Measurements from ENCODE around the gene IL1RAPL1.
A peak's percentile ranks its signal among the peaks of the same experiment; 100 is the strongest.

IL1RAPL1 gene

DNA sequence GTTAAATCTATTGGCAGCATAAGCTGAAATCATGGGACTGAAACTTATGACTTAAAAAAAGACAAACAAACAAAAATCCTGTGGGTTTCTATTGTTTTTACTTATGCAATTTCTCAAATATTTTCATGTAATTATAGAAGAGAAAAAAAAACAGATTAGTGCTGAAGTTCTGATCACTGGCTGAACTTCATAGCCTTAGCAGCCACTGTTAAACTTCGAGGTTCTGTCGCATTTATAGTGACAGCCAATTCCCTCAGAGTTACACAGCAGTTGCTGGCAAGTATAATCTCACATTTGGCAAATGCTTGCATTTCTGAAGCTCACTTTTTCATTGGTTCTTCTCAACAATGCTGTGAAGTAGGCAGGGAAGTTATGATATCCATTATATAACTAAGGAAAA lies 879.2 kb downstream of the IL1RAPL1 start:
- TF ChIP-seq, protein P1, sequence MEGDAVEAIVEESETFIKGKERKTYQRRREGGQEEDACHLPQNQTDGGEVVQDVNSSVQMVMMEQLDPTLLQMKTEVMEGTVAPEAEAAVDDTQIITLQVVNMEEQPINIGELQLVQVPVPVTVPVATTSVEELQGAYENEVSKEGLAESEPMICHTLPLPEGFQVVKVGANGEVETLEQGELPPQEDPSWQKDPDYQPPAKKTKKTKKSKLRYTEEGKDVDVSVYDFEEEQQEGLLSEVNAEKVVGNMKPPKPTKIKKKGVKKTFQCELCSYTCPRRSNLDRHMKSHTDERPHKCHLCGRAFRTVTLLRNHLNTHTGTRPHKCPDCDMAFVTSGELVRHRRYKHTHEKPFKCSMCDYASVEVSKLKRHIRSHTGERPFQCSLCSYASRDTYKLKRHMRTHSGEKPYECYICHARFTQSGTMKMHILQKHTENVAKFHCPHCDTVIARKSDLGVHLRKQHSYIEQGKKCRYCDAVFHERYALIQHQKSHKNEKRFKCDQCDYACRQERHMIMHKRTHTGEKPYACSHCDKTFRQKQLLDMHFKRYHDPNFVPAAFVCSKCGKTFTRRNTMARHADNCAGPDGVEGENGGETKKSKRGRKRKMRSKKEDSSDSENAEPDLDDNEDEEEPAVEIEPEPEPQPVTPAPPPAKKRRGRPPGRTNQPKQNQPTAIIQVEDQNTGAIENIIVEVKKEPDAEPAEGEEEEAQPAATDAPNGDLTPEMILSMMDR (IDR thresholded peaks at IDR 0.05), result no peak
- DNase-seq (ENCODE audit: low spot score), result no peak
- H3K4me3 ChIP-seq, result no peak overlapping the region
- no peak overlapping the region for H3K27ac ChIP-seq

DNA sequence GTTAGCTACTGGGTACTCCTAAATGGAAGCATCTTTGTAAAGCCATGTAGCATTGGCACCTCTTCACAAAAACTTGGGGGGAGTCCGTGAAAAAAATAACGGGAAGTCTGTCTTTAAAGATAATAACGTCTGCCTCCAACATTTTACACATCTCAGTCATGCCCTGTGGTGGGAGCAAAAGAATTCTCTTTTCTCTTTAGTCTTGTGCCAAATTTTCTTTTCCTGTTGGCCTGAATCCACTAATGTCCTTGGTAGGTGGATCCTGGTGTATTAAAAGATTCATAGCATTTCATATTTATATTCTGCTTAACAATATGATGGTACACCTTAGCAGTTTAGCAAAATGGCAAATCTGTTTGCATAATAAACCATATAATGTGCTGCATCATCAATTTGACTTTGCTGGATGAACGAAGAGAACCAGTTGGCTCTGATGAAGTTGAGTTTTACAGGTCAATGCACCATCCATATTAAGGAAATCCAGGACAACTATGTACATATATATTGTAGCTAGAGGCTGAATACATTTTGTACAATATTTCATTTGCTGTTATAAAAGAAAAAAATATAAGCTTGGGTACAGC lies 881.8 kb downstream of the IL1RAPL1 start:
- TF ChIP-seq, protein P1 (IDR thresholded peaks at IDR 0.05), result no peak
- Histone ChIP-seq H3K4me3 (no peak overlapping the region), H3K27ac (no peak overlapping the region)
- no peak for DNase-seq (ENCODE audit: low spot score)

DNA sequence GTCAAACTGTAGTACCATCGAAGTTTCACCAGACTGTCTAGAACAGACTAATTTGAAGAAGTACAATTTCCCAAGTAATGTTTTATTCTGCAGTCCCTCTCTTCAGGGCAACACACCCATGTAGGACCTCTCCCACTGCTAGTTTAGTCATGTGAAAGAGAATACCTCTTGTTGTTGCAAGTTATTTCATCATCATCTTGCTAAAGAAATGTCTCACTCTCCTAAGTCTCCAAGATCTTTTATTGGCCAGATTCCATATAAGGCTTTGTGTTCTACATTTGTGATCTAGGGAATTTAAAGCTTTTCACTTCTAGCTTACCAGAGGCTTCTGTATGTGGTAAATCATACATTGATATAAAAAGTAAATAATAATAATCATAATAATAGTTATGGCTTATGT lies 882.8 kb downstream of the IL1RAPL1 start:
- Histone ChIP-seq H3K4me3 (no peak overlapping the region), H3K27ac (no peak overlapping the region)
- DNase-seq (ENCODE audit: low spot score), result no peak
- TF ChIP-seq, protein P1 (IDR thresholded peaks at IDR 0.05), result no peak

DNA sequence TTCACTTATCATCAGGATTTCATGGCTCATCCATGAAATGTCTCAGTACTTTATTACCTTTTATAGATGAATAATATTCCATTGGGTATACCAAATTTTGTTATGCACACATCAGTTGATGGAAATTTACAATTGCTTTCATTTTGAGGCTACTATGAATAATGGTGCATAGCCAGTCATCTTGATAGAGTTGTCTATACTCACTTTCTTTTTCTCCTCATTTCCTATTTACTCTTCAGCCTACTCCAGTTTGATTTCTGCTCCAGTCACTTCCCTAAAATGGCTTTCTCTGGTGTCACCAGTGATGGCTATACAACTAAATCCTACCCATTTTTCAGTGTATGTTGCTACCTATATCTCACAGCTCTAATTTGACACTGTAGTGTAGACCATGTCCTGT lies 884.6 kb downstream of the IL1RAPL1 start:
- H3K27ac ChIP-seq, result no peak overlapping the region
- TF ChIP-seq, protein P1 (IDR thresholded peaks at IDR 0.05), result no peak
- no peak for DNase-seq (ENCODE audit: low spot score)
- H3K4me3 ChIP-seq, result no peak overlapping the region

DNA sequence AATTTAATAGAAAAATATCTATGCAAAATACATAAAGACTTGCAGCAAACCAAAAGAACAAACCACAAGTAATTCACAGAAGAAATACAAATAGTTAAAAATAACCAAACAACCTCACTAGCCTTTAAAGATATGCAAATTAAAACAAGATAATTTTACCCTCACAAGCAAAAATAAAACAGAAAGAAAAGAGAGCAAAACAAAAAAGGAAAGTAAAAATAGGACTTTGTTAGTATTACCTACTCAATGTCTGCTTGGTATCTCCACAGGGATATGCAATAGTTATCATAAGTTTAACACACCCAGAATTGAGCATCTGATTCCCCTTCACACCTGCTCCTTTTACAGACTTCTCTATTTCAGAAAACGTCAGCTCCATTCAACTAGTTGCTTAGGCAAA lies 890.6 kb downstream of the IL1RAPL1 start:
- TF ChIP-seq, protein P1 (IDR thresholded peaks at IDR 0.05), result no peak
- DNase-seq (ENCODE audit: low spot score), result no peak
- Histone ChIP-seq H3K27ac (no peak overlapping the region), H3K4me3 (no peak overlapping the region)

DNA sequence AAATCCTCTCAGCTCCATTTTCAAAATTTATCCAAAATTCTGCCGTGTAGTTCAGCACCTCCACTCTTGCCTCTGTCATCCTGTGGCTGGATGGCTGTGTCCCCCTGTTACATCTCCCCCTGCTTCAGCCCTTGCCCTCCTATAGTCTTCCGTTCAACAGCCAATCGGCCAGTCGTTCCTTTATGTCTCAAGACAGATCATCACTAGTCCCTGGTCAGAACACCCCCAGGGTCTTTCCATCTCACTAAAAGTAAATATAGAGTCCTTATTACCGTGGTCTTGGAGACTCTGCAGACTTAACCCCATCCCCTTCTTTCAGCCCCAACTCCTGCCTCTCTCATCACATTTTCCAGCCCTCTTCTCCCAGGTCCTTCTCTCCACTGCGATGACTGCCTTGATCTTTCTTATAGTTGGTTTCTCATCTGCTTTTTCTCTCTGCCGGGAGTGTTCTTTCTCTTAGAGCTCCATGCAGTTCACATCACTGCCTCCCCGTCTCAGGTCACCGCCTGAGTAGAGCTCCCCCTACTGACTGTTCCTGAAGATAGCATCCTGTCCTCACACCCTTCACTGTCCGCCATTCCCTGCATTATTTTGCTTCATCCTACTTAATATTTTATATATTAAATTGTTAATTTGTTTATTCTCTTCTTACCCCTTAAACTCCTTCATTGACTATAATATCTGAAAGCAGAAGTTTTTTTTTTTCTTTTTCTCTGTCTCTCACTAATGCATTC lies 891.3 kb downstream of the IL1RAPL1 start:
- DNase-seq (ENCODE audit: low spot score), result no peak
- Histone ChIP-seq H3K4me3 (no peak overlapping the region), H3K27ac (no peak overlapping the region)
- TF ChIP-seq, protein P1 (IDR thresholded peaks at IDR 0.05), result peak; percentile 20

DNA sequence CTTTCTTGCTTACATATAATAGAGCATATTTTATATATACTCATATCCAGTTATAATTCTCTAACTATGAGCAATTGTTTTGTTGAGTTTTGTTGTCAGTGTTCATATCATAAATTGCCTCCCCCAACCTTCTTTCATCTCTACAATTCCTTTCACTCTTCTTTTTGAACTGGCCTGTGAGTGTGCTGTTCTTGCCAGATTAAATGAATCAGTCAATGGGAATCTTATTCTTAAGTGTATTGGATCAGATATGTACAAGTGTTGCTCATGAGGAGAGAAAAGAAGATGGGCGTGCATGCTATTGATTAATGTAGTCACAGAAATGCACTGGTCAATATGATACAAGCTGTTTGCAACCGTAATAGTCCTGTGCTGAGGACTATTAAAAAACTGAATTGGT lies 900.0 kb downstream of the IL1RAPL1 start:
- TF ChIP-seq, protein P1 (IDR thresholded peaks at IDR 0.05), result no peak
- no peak for DNase-seq (ENCODE audit: low spot score)
- H3K4me3 ChIP-seq, result no peak overlapping the region
- no peak overlapping the region for H3K27ac ChIP-seq
